ENCODE results near the gene CILP2. TPM values are rescaled to one million over a fixed set of nuclear protein-coding genes. Genes with fewer than 3 reads are reported as not detected.

Gene CILP2
- total and polyA plus RNA-seq, 9 of the 15 experiments (the other 6 are each of a cell fraction or from before 2014, with no cell fraction given): 0.04 to 0.35 (median 0.05) TPM; not detected in 2

DNA sequence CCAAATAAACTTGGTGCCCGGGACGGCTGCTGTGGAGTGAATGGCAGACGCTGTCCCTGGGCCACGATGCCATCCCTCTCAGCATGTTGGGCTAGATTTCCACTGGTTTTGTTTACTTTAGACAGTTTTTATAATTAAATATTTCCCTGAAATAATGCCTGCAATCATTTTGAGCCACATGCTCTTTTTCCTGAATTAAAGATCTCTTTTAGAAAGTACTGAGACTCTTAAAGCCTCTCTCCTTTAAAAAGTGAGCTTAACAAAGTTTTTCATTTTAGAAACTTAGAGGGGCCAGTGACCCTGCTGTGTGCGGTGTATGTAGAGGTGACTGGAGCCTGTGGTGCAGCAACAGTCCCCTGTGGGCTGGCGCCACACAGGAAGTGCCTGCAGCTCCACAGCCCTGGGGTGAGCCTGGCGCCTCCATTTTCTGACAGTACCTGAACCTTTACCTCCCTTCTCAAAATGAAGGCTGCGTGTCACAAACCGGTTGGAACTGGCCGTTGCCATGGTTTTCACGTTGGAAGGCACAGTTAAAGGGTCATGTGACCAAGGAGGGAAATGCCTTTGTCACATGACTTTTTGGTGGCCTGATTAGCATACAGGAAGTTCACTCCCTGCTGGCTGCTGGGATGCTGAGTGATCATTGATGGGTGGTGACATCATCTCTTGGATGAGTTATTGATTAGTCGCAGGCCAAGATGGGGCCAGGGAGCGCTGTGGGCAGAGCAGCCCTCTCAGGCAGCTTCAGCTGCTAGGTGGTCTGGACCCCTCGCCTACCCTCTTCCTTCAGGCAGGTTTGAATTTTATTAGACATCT is 49.0 kb upstream of the CILP2 start (continued):
- TF ChIP-seq, protein P1, sequence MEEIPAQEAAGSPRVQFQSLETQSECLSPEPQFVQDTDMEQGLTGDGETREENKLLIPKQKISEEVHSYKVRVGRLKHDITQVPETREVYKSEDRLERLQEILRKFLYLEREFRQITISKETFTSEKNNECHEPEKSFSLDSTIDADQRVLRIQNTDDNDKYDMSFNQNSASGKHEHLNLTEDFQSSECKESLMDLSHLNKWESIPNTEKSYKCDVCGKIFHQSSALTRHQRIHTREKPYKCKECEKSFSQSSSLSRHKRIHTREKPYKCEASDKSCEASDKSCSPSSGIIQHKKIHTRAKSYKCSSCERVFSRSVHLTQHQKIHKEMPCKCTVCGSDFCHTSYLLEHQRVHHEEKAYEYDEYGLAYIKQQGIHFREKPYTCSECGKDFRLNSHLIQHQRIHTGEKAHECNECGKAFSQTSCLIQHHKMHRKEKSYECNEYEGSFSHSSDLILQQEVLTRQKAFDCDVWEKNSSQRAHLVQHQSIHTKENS (CRISPR knock-in tag; IDR thresholded peaks at IDR 0.05): no peak
- peak; percentile 97 for TF ChIP-seq ATF7 (IDR thresholded peaks at IDR 0.05)
- TF ChIP-seq FOXA3 (CRISPR knock-in tag; conservative IDR thresholded peaks at IDR 0.05 in 1 of 2, IDR thresholded peaks at IDR 0.05 in 1 of 2): peak in 1 of 2 experiments; percentile 57; a peak in 1 of 4 replicates
- no peak for TF ChIP-seq CHD2 (IDR thresholded peaks at IDR 0.05; ENCODE audit: low read depth, low read length)
- TF ChIP-seq SRF (CRISPR knock-in tag; IDR thresholded peaks at IDR 0.05): peak in 1 of 2 experiments; percentile 36; a peak in 1 of 4 replicates
- TF ChIP-seq, protein P2, sequence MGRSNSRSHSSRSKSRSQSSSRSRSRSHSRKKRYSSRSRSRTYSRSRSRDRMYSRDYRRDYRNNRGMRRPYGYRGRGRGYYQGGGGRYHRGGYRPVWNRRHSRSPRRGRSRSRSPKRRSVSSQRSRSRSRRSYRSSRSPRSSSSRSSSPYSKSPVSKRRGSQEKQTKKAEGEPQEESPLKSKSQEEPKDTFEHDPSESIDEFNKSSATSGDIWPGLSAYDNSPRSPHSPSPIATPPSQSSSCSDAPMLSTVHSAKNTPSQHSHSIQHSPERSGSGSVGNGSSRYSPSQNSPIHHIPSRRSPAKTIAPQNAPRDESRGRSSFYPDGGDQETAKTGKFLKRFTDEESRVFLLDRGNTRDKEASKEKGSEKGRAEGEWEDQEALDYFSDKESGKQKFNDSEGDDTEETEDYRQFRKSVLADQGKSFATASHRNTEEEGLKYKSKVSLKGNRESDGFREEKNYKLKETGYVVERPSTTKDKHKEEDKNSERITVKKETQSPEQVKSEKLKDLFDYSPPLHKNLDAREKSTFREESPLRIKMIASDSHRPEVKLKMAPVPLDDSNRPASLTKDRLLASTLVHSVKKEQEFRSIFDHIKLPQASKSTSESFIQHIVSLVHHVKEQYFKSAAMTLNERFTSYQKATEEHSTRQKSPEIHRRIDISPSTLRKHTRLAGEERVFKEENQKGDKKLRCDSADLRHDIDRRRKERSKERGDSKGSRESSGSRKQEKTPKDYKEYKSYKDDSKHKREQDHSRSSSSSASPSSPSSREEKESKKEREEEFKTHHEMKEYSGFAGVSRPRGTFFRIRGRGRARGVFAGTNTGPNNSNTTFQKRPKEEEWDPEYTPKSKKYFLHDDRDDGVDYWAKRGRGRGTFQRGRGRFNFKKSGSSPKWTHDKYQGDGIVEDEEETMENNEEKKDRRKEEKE (IDR thresholded peaks at IDR 0.05; ENCODE audit: borderline replicate concordance in 1 of 2, control insufficient read depth in 1 of 2, low read depth in 2 of 2, low read length in 1 of 2): no peak
- no peak for TF ChIP-seq ZNF699 (CRISPR knock-in tag; IDR thresholded peaks at IDR 0.05; ENCODE audit: insufficient replicate concordance)
- no peak for TF ChIP-seq ZNF75A (CRISPR knock-in tag; IDR thresholded peaks at IDR 0.05)
- peak; percentile 58; the same call in 1 of the 2 replicates for TF ChIP-seq ZNF766 (CRISPR knock-in tag; conservative IDR thresholded peaks at IDR 0.05)
- TF ChIP-seq ZNF232 (CRISPR knock-in tag; IDR thresholded peaks at IDR 0.05): no peak
- TF ChIP-seq SRSF9 (IDR thresholded peaks at IDR 0.05; ENCODE audit: borderline replicate concordance, low read depth, low read length): no peak
- TF ChIP-seq, protein P3, sequence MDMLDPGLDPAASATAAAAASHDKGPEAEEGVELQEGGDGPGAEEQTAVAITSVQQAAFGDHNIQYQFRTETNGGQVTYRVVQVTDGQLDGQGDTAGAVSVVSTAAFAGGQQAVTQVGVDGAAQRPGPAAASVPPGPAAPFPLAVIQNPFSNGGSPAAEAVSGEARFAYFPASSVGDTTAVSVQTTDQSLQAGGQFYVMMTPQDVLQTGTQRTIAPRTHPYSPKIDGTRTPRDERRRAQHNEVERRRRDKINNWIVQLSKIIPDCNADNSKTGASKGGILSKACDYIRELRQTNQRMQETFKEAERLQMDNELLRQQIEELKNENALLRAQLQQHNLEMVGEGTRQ (CRISPR knock-in tag; IDR thresholded peaks at IDR 0.05): peak; percentile 97
- no peak for TF ChIP-seq GATA2 (CRISPR knock-in tag; IDR thresholded peaks at IDR 0.05)
- TF ChIP-seq MTA3 (IDR thresholded peaks at IDR 0.05; ENCODE audit: borderline replicate concordance): peak; percentile 32; the same call in 1 of the 2 replicates
- TF ChIP-seq CHD4 (IDR thresholded peaks at IDR 0.05; ENCODE audit: insufficient read depth, insufficient replicate concordance, low read depth, low read length, poor library complexity, severe bottlenecking): no peak
- TF ChIP-seq MYBL2 (IDR thresholded peaks at IDR 0.05; ENCODE audit: low read depth): no peak
- no peak for TF ChIP-seq MYBL2 (CRISPR knock-in tag; IDR thresholded peaks at IDR 0.05; ENCODE audit: borderline replicate concordance)
- TF ChIP-seq BRD9 (IDR thresholded peaks at IDR 0.05; ENCODE audit: low read depth, partially characterized antibody): no peak
- no peak for TF ChIP-seq MEF2D (tag; conservative IDR thresholded peaks at IDR 0.05; ENCODE audit: low read depth)
- no peak for TF ChIP-seq NFATC3 (IDR thresholded peaks at IDR 0.05)
- TF ChIP-seq ZNF445 (CRISPR knock-in tag; IDR thresholded peaks at IDR 0.05; ENCODE audit: low read depth): no peak
- TF ChIP-seq SMAD1 (IDR thresholded peaks at IDR 0.05; ENCODE audit: low read depth, low read length, partially characterized antibody): no peak

Measured in K562 (cell line).